ENCODE data around the gene SGCD. TPM values are rescaled to one million over a fixed set of nuclear protein-coding genes. Genes with fewer than 3 reads are reported as not detected.

SGCD gene
- total and polyA plus RNA-seq, 4 donors: 0.79 to 20.9 (median 6.0) TPM

- ATAC-seq (ENCODE audit: insufficient read depth, low FRiP score): no peak
- Histone ChIP-seq H3K9ac (ENCODE audit: insufficient read depth in 1 of 2, low read length in 2 of 2) (no peak overlapping the region), H3K27me3 (ENCODE audit: control insufficient read depth in 3 of 3, insufficient read depth in 3 of 3, low read length in 2 of 3) (no peaks in the 10 kb centered on the region), H3K4me1 (ENCODE audit: control insufficient read depth in 5 of 5, insufficient read depth in 5 of 5, low read length in 5 of 5) (peaks cover 0 to 49% (median 23%) of the 10 kb centered on the region in 5 donors), H3K36me3 (ENCODE audit: control insufficient read depth in 4 of 4, insufficient read depth in 4 of 4, low read length in 4 of 4) (no peaks in the 10 kb centered on the region), H3K9me3 (ENCODE audit: control insufficient read depth in 4 of 4, insufficient read depth in 3 of 4, low read length in 3 of 4) (no peaks in the 10 kb centered on the region), H3K27ac (ENCODE audit: low read depth in 1 of 2, low read length in 1 of 2) (no peak overlapping the region), H3K4me3 (no peak overlapping the region)
- DNase-seq: no peak
- WGBS, 2 donors: 74 to 92% methylated on average over 2 of the region's 2 CpGs
- no peak for TF ChIP-seq CTCF (IDR thresholded peaks at IDR 0.05; ENCODE audit: control extremely low read depth, extremely low read depth)
Observed at GRCh38 chr5:156399323-156399722, 72.4 kb downstream of the SGCD start.

- H3K27ac ChIP-seq (ENCODE audit: low read depth in 1 of 2, low read length in 1 of 2): no peak overlapping the region
- no peak overlapping the region for H3K9ac ChIP-seq (ENCODE audit: insufficient read depth in 1 of 2, low read length in 2 of 2)
- H3K27me3 ChIP-seq (ENCODE audit: control insufficient read depth in 3 of 3, insufficient read depth in 3 of 3, low read length in 2 of 3): no peaks in the 10 kb centered on the region
- no peak for ATAC-seq (ENCODE audit: insufficient read depth, low FRiP score)
- H3K4me3 ChIP-seq: no peak overlapping the region
- H3K4me1 ChIP-seq (ENCODE audit: control insufficient read depth in 5 of 5, insufficient read depth in 5 of 5, low read length in 5 of 5): peaks cover 0 to 43% (median 19%) of the 10 kb centered on the region in 5 donors
- TF ChIP-seq CTCF (IDR thresholded peaks at IDR 0.05; ENCODE audit: control extremely low read depth, extremely low read depth): no peak
- DNase-seq: peak; percentile 19 to 90 (median 82)
- no peaks in the 10 kb centered on the region for H3K9me3 ChIP-seq (ENCODE audit: control insufficient read depth in 4 of 4, insufficient read depth in 3 of 4, low read length in 3 of 4)
- H3K36me3 ChIP-seq (ENCODE audit: control insufficient read depth in 4 of 4, insufficient read depth in 4 of 4, low read length in 4 of 4): no peaks in the 10 kb centered on the region
Observed at GRCh38 chr5:156400231-156400986, 73.4 kb downstream of the SGCD start.

GRCh38 chr5:156401804-156402203 lies 74.8 kb downstream of the SGCD start:
- TF ChIP-seq CTCF (IDR thresholded peaks at IDR 0.05; ENCODE audit: control extremely low read depth, extremely low read depth): no peak
- WGBS, 2 donors: 80 to 84% methylated on average over 4 of the region's 4 CpGs
- DNase-seq (no peak), ATAC-seq (ENCODE audit: insufficient read depth, low FRiP score) (no peak)
- peaks cover 0 to 31% (median 9%) of the 10 kb centered on the region in 5 donors for H3K4me1 ChIP-seq (ENCODE audit: control insufficient read depth in 5 of 5, insufficient read depth in 5 of 5, low read length in 5 of 5)
- no peak overlapping the region for H3K9ac ChIP-seq (ENCODE audit: insufficient read depth in 1 of 2, low read length in 2 of 2)
- no peak overlapping the region for H3K27ac ChIP-seq (ENCODE audit: low read depth in 1 of 2, low read length in 1 of 2)
- H3K4me3 ChIP-seq: no peak overlapping the region
- H3K9me3 ChIP-seq (ENCODE audit: control insufficient read depth in 4 of 4, insufficient read depth in 3 of 4, low read length in 3 of 4): no peaks in the 10 kb centered on the region
- no peaks in the 10 kb centered on the region for H3K36me3 ChIP-seq (ENCODE audit: control insufficient read depth in 4 of 4, insufficient read depth in 4 of 4, low read length in 4 of 4)
- H3K27me3 ChIP-seq (ENCODE audit: control insufficient read depth in 3 of 3, insufficient read depth in 3 of 3, low read length in 2 of 3): no peaks in the 10 kb centered on the region
